ENCODE data around the gene OXCT1.

The OXCT1 gene

DNA sequence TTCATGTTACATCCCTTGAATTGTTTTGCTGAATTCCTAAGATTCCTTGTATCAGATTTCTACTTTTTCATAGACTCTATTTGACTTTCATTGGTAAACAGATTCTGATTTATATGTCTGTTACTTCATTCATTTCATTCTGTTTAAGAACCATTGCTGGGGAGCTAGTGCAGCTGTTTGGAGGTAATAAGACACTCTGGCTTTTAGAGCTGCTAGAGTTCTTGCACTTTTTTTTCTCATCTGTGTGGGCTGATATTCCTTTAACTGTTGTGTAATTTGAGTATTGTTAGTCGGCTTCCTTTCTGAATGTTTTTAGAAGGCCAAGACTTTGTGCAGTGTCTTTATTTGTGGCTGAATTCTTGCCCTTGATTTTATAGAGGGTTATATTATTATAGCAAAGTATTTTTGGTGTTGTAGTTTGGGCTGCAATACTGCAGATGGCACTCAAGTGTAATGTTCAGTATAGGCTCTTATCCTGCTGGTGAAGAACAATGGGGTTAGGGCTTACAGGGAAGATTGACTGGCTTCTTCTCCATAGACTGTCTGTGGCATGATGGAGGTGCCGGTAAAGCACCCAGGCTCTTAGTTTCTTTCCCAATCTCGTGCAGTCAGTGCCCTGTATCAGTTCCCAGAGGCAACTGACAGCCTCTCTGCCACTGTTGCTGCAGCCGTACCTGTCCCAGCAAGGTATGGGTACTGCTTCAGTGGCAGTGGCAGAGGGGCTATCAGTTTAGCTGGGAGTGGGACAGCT lies 162.2 kb downstream of the OXCT1 start:
- DNase-seq, result no peak

- DNase-seq, result no peak
These were observed 174.2 kb downstream of the OXCT1 start for GRCh38 chr5:41695920-41696582.

GRCh38 chr5:41686767-41687166 lies 183.5 kb downstream of the OXCT1 start:
- DNase-seq, result no peak

GRCh38 chr5:41686191-41686590 lies 184.0 kb downstream of the OXCT1 start:
- DNase-seq, result no peak

DNA sequence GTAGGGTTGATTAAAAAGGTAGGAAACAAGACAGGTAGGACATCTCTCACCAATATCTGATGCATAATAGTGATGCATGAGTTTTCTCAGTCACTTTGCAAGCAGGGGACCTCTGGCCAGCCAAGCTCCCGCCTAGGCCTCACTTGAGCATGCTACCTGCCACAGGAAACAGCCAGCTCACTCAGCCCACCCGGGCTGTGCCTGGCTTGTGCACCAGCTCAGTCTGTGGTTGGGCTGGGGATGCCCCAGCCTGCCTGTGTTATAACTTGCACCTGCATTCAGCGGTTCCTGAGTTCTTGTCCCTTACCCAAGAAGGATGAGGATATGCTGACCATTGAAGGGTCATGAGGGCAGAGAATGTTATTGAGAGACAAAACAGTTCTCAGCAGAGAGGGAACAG lies 187.0 kb downstream of the OXCT1 start:
- DNase-seq, result no peak

- no peak for DNase-seq
These were observed 187.6 kb downstream of the OXCT1 start for GRCh38 chr5:41682641-41683040.

GRCh38 chr5:41681840-41682239 lies 188.4 kb downstream of the OXCT1 start:
- DNase-seq, result no peak
